Hematopoietic multipotent progenitor cell treated with erythropoietin and hydrocortisone succinate and interleukin-3 and kit ligand, for 6 days (in vitro differentiated cells): Measurements from ENCODE around the gene C15orf39.
A peak's percentile ranks its signal among the peaks of the same experiment; 100 is the strongest.

Experiments used
- DNase-seq: peaks from one replicate; pipeline ENCODE4 v3.0.0-alpha.2; 2015

C15orf39 gene

GRCh38 chr15:75198560-75199356 is 2.9 kb upstream of the C15orf39 start:
- peak; percentile 91 for DNase-seq

- peak; percentile 72 for DNase-seq
These were observed 2.2 kb upstream of the C15orf39 start for GRCh38 chr15:75199357-75199940.

DNA sequence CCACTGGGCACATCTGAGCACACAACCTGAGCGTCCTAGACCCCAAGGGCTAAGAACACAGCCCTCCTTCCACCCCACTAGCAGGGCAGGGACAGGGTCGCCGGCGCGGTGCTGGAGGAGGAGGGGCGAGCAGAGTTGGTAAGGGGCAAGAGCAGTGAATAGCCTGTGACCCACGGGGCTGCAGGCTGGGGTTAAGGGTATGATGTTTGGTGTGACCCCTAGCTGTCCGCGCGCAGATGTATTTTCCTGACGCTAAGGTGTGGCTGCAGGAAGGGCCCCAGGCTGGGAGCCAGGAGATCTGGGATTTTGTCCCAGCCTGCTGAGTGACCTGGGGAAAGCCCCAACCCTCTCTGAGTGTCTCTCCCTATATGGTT is 1.3 kb upstream of the C15orf39 start:
- DNase-seq = no peak

DNA sequence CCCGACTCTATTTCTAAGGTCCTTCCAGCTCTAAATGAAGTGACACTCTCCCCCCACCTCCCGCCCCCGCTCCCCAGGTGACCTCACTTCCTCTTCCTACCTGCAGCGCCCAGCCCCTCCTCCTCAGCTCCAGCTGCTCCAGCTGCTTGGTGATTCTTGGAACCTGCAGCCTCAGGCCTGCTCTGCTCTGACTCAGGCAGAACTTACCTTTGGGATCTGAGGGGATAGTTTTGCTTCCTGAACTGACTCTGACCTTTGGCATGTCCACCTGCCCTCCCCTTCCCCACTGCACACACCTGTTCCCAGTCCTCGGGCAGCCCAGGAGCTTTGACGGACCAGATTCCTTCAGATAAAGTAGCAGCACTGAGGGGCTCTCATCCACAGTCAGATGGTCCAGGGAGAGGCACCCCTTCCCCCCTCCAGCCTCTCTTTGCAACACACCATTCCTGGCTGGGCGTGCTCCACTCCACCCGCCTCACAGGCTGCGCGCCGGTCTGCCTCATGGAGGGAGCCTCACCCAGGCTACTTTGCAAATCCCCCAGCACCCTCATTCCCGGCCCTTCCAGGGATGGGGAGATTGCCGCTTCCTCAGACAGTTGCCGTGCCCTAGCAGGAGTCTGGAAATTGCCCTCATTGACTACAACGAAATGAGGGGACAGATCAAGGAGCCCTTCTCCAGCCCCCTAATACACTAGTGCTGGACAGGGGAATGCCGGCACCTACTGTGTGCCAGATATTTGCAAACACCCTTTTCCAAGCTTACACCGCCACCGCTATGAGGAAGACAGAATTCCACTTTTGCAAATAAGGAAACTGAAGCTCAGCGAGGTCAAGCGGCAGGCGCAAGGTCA is 692 bp upstream of the C15orf39 start:
- DNase-seq = peak; percentile 64

- peak; percentile 86 for DNase-seq
These were observed 752 bp downstream of the C15orf39 start for GRCh38 chr15:75202251-75203016.

GRCh38 chr15:75203017-75203907 is 1.6 kb downstream of the C15orf39 start:
- DNase-seq = peak; percentile 30

DNA sequence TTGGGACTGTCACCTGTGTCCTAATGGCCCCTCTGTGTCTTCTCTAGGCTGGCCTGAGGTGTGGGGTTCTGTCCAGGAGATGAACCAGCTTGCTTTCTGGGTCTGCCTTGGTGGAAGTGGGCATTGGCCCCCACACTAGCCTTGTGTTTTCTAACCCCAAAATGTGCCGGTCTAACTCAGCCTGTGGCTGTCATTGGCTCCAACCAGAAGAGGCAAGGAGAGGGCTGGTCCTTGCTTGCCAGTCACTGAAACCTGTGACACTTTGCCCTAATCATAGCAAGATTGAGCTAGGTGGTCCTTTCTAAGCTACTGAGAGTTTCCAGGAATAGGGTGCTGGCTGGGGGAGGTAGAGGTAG is 2.2 kb downstream of the C15orf39 start:
- DNase-seq = peak; percentile 49

GRCh38 chr15:75204340-75205063 is 2.8 kb downstream of the C15orf39 start:
- DNase-seq = peak; percentile 96

GRCh38 chr15:75205064-75205395 is 3.3 kb downstream of the C15orf39 start:
- no peak for DNase-seq

GRCh38 chr15:75206006-75206405 is 4.3 kb downstream of the C15orf39 start:
- DNase-seq = no peak

GRCh38 chr15:75206803-75207617 is 5.3 kb downstream of the C15orf39 start:
- DNase-seq = no peak

- no peak for DNase-seq
These were observed 6.2 kb downstream of the C15orf39 start for GRCh38 chr15:75207618-75208500.

DNA sequence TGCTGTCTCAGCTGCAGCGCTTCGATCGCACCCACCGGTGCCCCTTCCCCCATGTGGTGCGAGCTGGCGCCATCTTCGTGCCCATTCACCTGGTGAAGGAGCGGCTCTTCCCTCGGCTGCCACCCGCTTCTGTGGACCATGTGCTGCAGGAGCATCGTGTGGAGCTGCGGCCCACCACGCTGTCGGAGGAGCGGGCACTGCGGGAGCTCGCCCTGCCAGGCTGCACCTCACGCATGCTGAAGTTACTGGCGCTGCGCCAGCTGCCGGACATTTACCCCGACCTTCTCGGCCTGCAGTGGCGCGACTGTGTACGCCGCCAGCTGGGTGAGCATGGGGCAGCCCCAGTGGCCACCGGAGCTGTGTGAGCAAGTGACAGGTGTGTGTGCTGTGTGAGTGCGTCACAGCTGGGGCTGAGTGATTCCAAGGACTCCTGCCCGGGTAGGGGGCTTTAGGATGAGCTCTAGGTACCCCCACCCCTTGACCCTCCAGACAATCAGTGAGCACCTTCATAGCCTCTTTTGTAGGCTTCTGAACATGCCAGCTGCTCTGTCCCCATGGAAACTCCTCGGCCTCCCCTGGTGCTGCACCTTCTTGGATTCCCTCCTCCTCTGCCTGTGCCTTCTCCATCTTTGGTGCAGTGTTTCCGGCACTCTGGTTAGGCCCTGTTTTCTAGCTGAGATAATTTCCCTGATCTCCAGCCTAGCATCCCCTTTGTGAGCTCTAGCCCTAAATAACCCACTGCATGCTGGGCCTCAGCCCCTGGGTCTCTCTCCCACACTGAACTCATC is 7.0 kb downstream of the C15orf39 start:
- DNase-seq = no peak

- no peak for DNase-seq
These were observed 7.6 kb downstream of the C15orf39 start for GRCh38 chr15:75209289-75209676.

DNA sequence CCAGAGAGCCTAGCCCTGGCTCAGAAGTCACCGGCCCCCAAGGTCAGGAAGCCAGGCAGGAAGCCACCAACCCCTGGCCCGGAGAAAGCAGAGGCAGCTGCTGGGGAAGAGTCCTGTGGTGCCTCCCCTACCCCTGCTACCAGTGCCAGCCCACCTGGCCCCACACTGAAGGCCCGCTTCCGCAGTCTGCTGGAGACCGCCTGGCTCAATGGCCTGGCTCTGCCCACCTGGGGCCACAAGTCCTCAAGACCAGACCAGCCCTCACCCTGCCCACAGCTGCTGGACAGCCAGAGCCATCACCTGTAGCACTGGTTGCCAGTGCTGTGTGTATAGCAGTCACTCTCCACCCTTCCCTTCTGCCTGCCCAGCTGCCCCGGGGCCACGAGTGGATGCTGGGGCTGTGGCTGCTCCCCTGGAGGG is 9.1 kb downstream of the C15orf39 start:
- DNase-seq = no peak

DNA sequence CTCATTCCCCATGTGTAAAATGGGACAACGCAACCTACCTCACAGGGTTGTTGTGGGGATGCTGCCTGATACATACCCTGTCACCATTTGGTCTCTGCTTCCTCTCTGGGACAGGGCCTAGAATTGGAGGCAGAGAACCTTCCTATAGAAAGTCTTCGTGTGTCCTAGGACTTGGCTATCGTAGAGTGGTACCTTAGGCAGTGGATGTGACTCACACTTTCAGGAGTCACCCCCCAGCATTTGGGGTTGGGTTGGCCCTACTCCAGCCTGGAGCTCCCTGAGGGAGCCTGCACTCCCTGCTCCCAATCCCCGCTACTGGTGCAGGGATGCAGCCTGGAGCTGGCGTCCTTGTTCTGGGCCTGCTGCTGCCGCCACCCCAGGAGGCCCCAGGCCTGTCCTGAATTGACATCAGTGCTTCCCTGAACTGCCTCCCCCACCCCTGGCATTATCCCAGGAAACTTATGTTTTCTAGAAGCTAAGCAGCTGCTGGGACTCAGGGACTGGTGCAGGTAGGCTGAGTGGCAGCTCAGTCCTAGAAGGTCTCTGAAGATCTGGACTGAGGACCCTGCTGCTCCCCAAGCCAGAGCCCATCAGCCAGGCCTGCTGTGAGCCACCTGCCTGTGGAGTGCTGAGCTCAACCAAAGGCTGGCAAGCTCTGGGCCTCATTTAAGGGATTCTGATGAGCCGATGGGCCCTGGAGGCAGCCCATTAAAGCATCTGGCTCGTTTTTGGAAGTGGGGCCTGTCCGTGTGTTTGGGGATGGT is 9.9 kb downstream of the C15orf39 start:
- DNase-seq = no peak

DNA sequence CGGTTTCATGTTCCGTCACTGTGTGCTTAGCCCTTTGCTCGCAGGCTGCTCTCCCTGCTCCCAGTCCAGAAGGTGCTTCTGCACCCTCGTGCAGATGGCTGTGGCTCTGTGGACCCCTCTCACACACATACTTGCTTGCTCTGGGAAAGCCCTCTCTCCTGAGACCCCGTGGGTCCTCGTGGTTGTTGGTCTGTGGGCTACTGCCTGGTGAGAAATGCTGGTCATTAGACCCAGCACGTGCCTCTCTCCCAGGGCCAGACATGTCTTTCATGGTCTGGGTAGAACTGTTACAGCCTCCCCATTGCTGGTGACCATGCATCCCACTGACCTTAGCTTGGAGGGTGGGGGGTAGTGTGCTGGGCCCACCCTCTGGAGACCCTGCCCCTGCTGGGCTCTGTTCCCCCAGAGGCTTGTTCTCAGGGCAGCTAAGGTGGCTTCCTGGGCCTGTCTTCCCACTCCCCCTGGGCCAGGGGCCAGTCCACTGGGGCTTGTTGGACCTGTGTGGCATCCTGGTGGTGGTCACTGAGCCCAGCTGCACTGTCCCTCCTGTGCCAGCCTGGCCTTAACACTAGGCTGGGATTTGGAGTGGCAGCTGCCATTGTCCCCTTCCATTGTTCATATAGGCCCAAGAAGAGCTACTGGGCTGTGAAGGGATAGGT is 10.6 kb downstream of the C15orf39 start:
- no peak for DNase-seq
